Colonic mucosa (tissue), 4 donors: Measurements from ENCODE around the gene SMTN. TPM values are rescaled to one million over a fixed set of nuclear protein-coding genes. Genes with fewer than 3 reads are reported as not detected.
A peak's percentile ranks its signal among the peaks of the same experiment; 100 is the strongest.
"Not testable (repeated sequence)": the region's sequence is repeated elsewhere in the genome, so short reads cannot be mapped to it uniquely, and the experiment has no call there.

Experiments
- DNase-seq: peaks from one replicate; pipeline ENCODE4 v3.0.0-alpha.2; 2020
- H3K27ac ChIP-seq: fragments of 200-600 bp; one replicate; pipeline ENCODE4 v1.8.0; 2021
- H3K27me3 ChIP-seq: fragments of 200-600 bp; one replicate; pipeline ENCODE4 v1.8.0; 2021
- H3K36me3 ChIP-seq: fragments of 200-600 bp; one replicate; pipeline ENCODE4 v1.8.0; 2021
- H3K4me1 ChIP-seq: fragments of 200-600 bp; one replicate; pipeline ENCODE4 v1.8.0; 2021; ENCODE audit warnings: mild to moderate bottlenecking
- H3K4me3 ChIP-seq: fragments of 200-600 bp; one replicate; pipeline ENCODE4 v1.8.0; 2021
- H3K9ac ChIP-seq, 2 donors: one replicate each; pipeline ENCODE4 v1.7.0; 2013; ENCODE audit warnings: control low read depth in 2 of 2, low read depth in 2 of 2, low read length in 2 of 2
- H3K9me3 ChIP-seq: fragments of 200-600 bp; one replicate; pipeline ENCODE4 v1.8.0; 2021
- CTCF ChIP-seq: fragments of 200-600 bp; IDR thresholded peaks from one replicate; pipeline ENCODE4 v1.8.0; 2022; ENCODE audit warnings: antibody characterized with exemption, mild to moderate bottlenecking
- intact Hi-C: fragments of 100-400 bp; cut with DNase I; formaldehyde crosslinking; loops from one replicate; pipeline ENCODE4 v1.14.1; 2022
- total RNA-seq, 2 donors: library from RNA; stranded (reverse); fragmentation: NEBNext Ultra II Directional in 1 of 2; extraction: Animal tissue kit (Norgen Biotek cat#: 25700) in 1 of 2; gene quantifications; one replicate each; pipeline ENCODE4 v1.2.1, GENCODE V29; 2021
- donor health status: healthy.
- donor health status: DM: no; HTN: no; CAD: no.
- donor health status: DM: no; HTN: no; CAD: no.

SMTN gene
- total RNA-seq, 2 donors from 2014 or later: 152 to 159 TPM

- no peaks in the 10 kb centered on the region for H3K4me1 ChIP-seq
- no peak for DNase-seq
- no peak overlapping the region for H3K9ac ChIP-seq
- peaks cover 10% of the 10 kb centered on the region for H3K36me3 ChIP-seq
- H3K27me3 ChIP-seq: no peaks in the 10 kb centered on the region
- no peaks in the 10 kb centered on the region for H3K9me3 ChIP-seq
- no peak for TF ChIP-seq CTCF
- no peak overlapping the region for H3K27ac ChIP-seq
- intact Hi-C loops: no loop called here
- no peak overlapping the region for H3K4me3 ChIP-seq
Measured at GRCh38 chr22:31094741-31095140, 13.6 kb downstream of the SMTN start.

- no peak overlapping the region for H3K27ac ChIP-seq
- H3K36me3 ChIP-seq: peaks cover 10% of the 10 kb centered on the region
- no peak for DNase-seq
- no peak overlapping the region for H3K9ac ChIP-seq
- H3K4me1 ChIP-seq: no peaks in the 10 kb centered on the region
- no peak for TF ChIP-seq CTCF
- intact Hi-C loops: no loop called here
- no peaks in the 10 kb centered on the region for H3K9me3 ChIP-seq
- H3K4me3 ChIP-seq: no peak overlapping the region
- no peaks in the 10 kb centered on the region for H3K27me3 ChIP-seq
Measured at GRCh38 chr22:31095637-31096249, 14.6 kb downstream of the SMTN start.

- intact Hi-C loops: no loop called here
- Histone ChIP-seq H3K27me3 (no peaks in the 10 kb centered on the region), H3K4me1 (no peaks in the 10 kb centered on the region), H3K27ac (no peak overlapping the region), H3K4me3 (no peak overlapping the region), H3K9me3 (no peaks in the 10 kb centered on the region), H3K36me3 (peaks cover 10% of the 10 kb centered on the region), H3K9ac (no peak overlapping the region)
- DNase-seq: no peak
- no peak for TF ChIP-seq CTCF
Measured at GRCh38 chr22:31096657-31097279, 15.7 kb downstream of the SMTN start.

GRCh38 chr22:31097539-31097938, 16.4 kb downstream of the SMTN start:
- H3K36me3 ChIP-seq, DNase-seq, H3K27me3 ChIP-seq, H3K4me1 ChIP-seq, H3K9me3 ChIP-seq, intact Hi-C loops, H3K27ac ChIP-seq, H3K4me3 ChIP-seq, H3K9ac ChIP-seq: not testable (repeated sequence)

GRCh38 chr22:31097941-31098631, 17.0 kb downstream of the SMTN start:
- H3K27me3 ChIP-seq: no peaks in the 10 kb centered on the region
- no peaks in the 10 kb centered on the region for H3K9me3 ChIP-seq
- H3K36me3 ChIP-seq: peaks cover 8% of the 10 kb centered on the region
- intact Hi-C loops: no loop called here
- H3K9ac ChIP-seq: no peak overlapping the region
- peak overlapping the region; percentile 2 for H3K27ac ChIP-seq
- H3K4me1 ChIP-seq: no peaks in the 10 kb centered on the region
- no peak for DNase-seq
- TF ChIP-seq CTCF: no peak
- no peak overlapping the region for H3K4me3 ChIP-seq

- intact Hi-C loops: no loop called here
- Histone ChIP-seq H3K4me3 (no peak overlapping the region), H3K4me1 (no peaks in the 10 kb centered on the region), H3K36me3 (peaks cover 5% of the 10 kb centered on the region), H3K9me3 (no peaks in the 10 kb centered on the region), H3K9ac (no peak overlapping the region), H3K27ac (peak overlapping the region; percentile 32), H3K27me3 (no peaks in the 10 kb centered on the region)
- peak; percentile 66 for DNase-seq
- TF ChIP-seq CTCF: no peak
Measured at GRCh38 chr22:31098632-31099110, 17.6 kb downstream of the SMTN start.
